Stimulated activated CD8-positive, alpha-beta memory T cell treated with anti-CD3 and anti-CD28 coated beads, Interleukin-15, amount 100 ng/mL, for 4 hours (primary cell): Measurements from ENCODE around the gene DCLRE1C.
A peak's percentile ranks its signal among the peaks of the same experiment; 100 is the strongest.
"Not testable (repeated sequence)": the region's sequence is repeated elsewhere in the genome, so short reads cannot be mapped to it uniquely, and the experiment has no call there.

ENCODE experiments used
- DNase-seq, 2 donors: peaks; one replicate each; pipeline ENCODE4 v3.0.0-alpha.2; 2020; ENCODE audit warnings: low read depth in 2 of 2

Gene DCLRE1C

DNA sequence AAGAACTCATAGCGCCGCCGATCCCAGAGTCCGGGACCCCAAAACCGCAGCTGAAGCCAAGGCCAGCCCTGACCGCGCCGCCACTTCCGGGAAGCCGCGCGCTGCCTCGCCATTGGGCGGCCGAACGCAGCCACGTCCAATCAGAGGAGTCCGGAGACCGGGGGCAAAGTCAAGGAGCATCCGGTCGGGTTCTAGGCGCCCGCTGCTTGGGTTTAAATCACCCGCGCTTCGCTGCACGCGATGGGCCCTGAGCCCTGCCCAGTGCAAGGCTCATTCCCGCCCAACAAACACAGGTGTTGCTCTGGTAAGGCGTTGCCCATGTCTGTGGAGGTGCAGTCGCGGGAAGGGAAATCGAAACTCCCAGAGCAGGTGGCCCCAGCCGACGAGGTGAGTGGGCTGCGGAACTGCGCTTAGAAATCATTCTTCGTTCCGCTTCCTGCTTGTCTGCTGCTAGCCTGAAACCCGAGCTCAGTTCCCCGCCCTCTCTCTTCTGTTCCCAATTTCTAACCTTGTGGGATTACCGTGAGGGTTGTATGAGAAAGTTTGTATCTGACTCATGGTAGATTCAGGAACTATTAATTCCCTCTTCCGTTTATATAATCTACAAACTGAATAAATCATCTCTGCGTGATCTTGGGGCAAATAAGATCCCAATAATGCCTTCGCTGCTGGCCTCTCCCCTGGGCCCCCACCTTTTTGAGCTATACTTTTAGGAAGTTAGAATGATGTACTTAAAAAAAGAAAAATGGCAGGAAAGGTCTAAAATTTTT, at the start of gene DCLRE1C:
Gene DCLRE1C, minus strand, starts transcription at position 96 of the 770 bp plus-strand sequence. Its CDS starts 86 bp downstream, at position 10.
- DNase-seq: peak; percentile 78 to 82

GRCh38 chr10:14995964-14996565, 42.2 kb upstream of the DCLRE1C start:
- no peak for DNase-seq

DNA sequence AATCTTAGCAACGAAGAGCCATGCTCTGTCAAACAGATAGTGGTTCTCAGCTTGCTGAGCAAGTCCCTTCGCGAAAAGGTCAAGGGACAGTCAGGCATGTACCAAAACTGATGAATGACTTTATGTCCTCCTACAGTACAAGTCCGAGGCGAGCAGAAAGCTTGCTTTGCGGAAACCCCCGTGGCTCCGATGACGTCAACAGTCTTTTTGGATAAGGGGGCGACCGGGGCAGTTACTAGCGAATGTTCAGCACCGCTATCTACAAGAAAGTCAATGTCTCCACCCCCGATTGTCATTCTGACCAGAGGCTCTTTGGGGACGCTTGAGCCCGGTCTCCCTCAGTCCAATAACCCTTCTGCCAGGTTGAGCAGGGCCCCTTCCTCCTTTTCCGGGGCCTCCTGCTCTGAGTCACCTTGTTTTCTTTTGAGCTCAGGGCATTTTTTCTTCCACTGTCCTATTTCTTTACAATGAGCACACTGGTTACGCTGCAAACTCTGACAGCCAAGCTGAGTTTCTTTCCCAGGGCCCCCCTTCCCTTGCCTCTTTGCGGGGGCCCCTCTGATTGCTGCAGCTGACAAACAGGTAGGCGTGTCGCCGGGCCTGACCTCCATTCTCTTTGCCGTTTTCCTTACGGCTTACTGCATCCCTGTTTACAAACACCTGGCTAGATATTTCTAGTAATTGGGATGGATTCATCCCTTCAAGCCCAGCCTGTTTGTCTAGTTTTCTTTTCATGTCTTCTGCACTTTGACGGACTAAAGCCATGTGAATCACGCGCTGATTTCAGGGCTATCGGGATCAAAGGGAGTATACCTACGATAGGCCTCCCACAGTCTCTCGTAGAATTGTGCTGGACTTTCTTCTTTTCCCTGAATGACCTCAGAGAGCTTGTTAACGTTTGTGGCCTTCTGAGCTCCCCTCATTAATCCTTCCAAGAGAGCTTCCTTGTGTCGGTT, 39.9 kb upstream of the DCLRE1C start:
- not testable (repeated sequence) for DNase-seq

- not testable (repeated sequence) for DNase-seq
These were observed 38.4 kb upstream of the DCLRE1C start for GRCh38 chr10:14992336-14992735.

GRCh38 chr10:14991035-14991749, 37.3 kb upstream of the DCLRE1C start:
- peak in 1 of 2 donors; percentile 34 for DNase-seq

DNA sequence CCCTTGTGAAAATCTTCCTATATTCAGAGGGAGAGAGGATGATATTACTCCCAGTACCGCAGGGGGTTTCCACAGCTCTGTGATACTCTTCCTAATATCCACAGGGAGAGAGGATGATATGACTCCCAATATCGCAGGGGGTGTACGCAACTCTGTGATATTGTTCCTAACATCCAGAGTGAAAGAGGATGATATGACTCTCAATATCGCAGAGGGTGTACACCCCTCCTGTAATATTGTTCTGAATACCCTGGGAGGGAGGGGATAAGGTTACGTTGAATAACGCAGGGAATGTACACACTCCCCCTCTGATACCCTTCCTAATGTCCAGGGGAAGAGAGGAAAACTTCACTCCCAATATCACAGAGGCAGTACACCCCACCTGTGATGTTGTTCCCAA, 35.7 kb upstream of the DCLRE1C start:
- not testable (repeated sequence) for DNase-seq

DNA sequence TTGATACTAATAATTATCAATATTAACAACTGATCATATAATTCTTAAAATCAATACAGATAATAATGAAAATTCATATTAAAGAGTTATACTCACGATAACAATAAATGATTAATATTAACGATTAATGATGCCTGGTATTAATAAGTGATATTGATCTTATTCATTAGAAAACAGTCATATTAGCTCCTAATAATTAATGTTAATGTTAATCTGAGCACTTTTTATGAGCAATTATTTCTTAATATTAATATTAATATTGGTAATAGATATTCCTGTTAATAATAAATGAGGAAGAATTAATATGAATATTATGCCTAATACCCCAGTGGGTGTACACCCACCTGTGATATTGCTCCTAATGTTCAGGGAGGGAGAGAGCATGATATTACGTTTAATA, 28.8 kb upstream of the DCLRE1C start:
- DNase-seq: no peak

DNA sequence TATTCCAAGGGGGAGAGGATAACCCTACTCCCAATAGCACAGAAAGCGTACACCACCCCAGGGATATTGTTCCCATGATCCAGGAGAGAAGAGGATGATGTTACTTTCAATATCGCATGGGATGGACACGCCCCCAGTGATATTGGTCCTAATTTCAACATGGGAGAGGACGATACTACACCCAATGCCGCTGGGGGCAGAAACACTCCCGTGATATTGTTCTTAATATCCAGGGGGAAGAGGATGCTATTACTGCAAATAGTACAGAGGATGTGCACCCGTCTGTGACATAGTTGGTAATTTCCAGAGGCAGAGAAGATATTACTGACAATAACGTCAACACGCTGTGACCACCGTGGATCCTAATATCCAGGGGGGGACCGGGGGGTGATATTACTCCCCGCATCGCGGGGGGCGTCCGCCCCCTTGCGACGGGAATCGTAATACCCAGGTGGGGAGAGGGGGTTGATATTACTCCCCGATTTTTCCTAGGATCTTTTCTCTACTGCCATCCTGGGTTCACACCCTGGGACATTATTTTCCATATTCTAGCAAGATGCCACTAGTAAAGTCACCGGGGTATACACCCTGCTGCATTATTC, 21.9 kb upstream of the DCLRE1C start:
- DNase-seq: no peak

- DNase-seq: not testable (repeated sequence)
These were observed 20.5 kb upstream of the DCLRE1C start for GRCh38 chr10:14974153-14974998.

GRCh38 chr10:14971867-14972448, 18.1 kb upstream of the DCLRE1C start:
- no peak for DNase-seq

DNA sequence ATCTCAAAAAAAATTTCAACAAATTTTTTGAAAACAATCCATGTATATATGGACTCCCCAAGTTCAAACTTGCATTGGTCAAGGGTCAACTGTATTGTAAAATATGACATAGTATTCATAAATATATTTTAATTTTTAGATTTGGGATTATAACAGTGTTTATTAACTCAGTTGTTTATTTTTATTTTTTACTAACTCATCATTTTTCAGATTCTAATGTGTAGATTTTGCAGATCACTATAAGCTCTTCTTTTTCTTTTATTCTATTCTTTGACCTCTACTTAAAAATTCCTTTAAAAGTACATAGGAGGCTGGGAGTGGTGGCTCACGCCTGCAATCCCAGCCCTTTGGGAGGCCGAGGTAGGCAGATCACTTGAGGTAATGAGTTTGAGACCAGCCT, 14.0 kb upstream of the DCLRE1C start:
- no peak for DNase-seq

GRCh38 chr10:14959221-14960057, 5.5 kb upstream of the DCLRE1C start, which contains the start of gene MEIG1:
MEIG1 (plus strand) TSS chr10:14959388; CDS start chr10:14966469, 7,081 bp downstream.
- DNase-seq: peak; percentile 83 to 92

DNA sequence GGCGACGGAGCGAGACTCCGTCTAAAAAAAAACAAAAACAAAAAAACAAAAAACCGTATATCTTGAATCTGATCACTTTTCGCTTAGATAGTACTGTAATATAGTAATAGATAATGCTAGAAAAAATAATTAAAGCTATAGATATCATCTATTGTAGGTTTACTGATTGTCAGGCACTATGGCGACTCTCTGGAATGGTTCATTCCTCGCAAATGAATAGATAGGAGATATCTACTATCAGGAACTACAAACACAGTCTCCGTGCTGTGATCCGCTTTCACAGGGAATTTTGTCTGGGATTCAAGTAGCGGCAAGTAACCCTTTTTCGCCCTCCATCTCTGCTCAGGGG, 5.0 kb upstream of the DCLRE1C start:
- DNase-seq: no peak

DNA sequence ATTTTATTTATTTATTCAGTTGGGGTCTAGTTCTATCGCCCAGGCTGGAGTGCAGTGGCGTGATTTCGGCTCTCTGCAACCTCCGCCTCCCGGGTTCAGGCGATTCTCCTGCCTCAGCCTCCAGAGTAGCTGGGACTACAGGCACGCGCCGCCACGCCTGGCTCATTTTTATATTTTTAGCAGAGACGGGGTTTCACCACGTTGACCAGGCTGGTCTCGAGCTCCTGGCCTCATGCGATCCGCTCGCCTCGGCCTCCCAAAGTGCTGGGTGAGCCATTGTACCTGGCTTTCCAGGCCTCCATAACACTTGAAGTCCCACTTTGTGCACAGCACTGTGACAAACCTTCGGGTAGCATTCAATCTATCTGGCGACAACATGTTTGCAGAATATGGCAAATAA, 1.0 kb upstream of the DCLRE1C start:
- no peak for DNase-seq

GRCh38 chr10:14953424-14954000, 384 bp downstream of the DCLRE1C start:
- no peak for DNase-seq

DNA sequence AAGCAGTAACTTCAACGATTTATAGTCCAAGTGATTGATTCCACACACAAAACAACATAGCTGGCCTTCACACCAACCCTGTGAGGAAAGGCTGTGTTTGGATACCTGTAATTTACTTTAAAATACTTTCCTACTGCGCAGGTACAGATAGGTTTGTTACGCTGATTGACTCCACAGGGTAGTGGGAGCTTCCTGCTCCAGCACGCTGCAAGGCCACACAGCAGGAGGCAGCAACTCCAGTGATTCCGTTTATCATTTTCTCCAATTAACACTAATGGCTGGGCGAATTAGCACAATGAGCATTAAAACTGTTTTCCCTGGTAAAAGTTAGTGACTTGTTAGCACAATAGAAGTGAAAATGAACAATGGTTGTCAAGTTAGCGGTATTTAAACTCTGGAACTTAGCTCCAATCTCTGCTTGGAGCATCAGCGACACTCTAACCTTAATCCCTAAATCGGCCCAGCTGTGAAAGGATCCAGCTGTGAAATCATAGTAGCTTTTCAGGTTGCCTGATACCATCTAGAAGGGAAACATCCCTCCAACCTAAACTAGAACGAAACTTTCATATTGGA, 959 bp downstream of the DCLRE1C start:
- no peak for DNase-seq

GRCh38 chr10:14949291-14949690, 4.6 kb downstream of the DCLRE1C start:
- DNase-seq: no peak

DNA sequence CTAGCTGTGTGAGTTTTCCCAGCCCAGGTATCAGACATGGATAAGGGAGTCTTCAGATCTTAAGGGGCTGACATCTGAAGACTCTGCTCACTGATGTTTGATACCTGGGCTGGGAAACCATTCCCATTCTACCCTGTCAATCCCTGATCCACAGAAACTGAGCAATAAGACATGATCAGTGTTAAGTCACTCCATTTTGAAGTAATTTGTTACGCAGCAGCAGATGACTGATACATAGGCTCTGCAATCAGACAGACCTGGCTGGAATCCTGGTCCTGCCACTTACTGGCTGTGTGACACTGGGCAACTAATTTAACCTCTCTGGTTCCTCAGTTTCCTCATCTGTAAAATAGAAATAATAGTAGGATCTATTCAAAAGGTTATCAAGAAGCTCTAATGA, 6.6 kb downstream of the DCLRE1C start:
- DNase-seq: no peak
